Measurements from ENCODE around the gene DTX1.

Gene DTX1

GRCh38 chr12:113051759-113052158 is 4.8 kb upstream of the DTX1 start:
- TF ChIP-seq ZBTB20 (tag by site-specific recombination; IDR thresholded peaks at IDR 0.05) = no peak
- TF ChIP-seq, protein P1, sequence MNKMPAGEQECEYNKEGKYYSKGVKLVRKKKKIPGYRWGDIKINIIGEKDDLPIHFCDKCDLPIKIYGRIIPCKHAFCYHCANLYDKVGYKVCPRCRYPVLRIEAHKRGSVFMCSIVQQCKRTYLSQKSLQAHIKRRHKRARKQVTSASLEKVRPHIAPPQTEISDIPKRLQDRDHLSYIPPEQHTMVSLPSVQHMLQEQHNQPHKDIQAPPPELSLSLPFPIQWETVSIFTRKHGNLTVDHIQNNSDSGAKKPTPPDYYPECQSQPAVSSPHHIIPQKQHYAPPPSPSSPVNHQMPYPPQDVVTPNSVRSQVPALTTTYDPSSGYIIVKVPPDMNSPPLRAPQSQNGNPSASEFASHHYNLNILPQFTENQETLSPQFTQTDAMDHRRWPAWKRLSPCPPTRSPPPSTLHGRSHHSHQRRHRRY (tag by site-specific recombination; IDR thresholded peaks at IDR 0.05) = no peak
- no peak for TF ChIP-seq ZNF138 (tag by site-specific recombination; IDR thresholded peaks at IDR 0.05; ENCODE audit: borderline replicate concordance)
- TF ChIP-seq HOXA7 (CRISPR knock-in tag; IDR thresholded peaks at IDR 0.05; ENCODE audit: borderline replicate concordance) = no peak
- TF ChIP-seq ZNF580 (tag by site-specific recombination; IDR thresholded peaks at IDR 0.05) = no peak
- no peak for TF ChIP-seq ZNF133 (tag by site-specific recombination; IDR thresholded peaks at IDR 0.05)
- H3K4me3 ChIP-seq (ENCODE audit: low read depth, low read length) = no peak overlapping the region
- no peaks in the 10 kb centered on the region for H3K36me3 ChIP-seq (ENCODE audit: control insufficient read depth in 2 of 2, insufficient read depth in 1 of 2, low read length in 2 of 2)
- no peaks in the 10 kb centered on the region for H3K4me1 ChIP-seq (ENCODE audit: control insufficient read depth, insufficient read depth, low read length)
- H3K9me3 ChIP-seq (ENCODE audit: control insufficient read depth, insufficient read depth, low read depth, low read length) = no peaks in the 10 kb centered on the region
- no peak overlapping the region for H3K27ac ChIP-seq (ENCODE audit: extremely low read depth, low read depth, low read length)
- ChIA-PET POLR2A (no interaction called here), CTCF (interaction anchor here (0.7 kb wide), 1 partner anchor 110 kb away, joined by 8 read pairs; no protein-coding TSS in a partner anchor)

- H3K36me3 ChIP-seq (ENCODE audit: control insufficient read depth in 2 of 2, insufficient read depth in 1 of 2, low read length in 2 of 2) = no peaks in the 10 kb centered on the region
- no peaks in the 10 kb centered on the region for H3K4me1 ChIP-seq (ENCODE audit: control insufficient read depth, insufficient read depth, low read length)
- CTCF ChIA-PET = no interaction called here
- POLR2A ChIA-PET = no interaction called here
- TF ChIP-seq ZNF26 (tag by site-specific recombination; IDR thresholded peaks at IDR 0.05) = no peak
- TF ChIP-seq ZBTB7A (tag by site-specific recombination; IDR thresholded peaks at IDR 0.05; ENCODE audit: low read depth) = no peak
- TF ChIP-seq KLF1 (tag by site-specific recombination; IDR thresholded peaks at IDR 0.05) = no peak
- TF ChIP-seq ZBTB8A (tag by site-specific recombination; IDR thresholded peaks at IDR 0.05) = no peak
- TF ChIP-seq ZNF580 (tag by site-specific recombination; IDR thresholded peaks at IDR 0.05) = no peak
- TF ChIP-seq PRDM6 (tag by site-specific recombination; IDR thresholded peaks at IDR 0.05) = no peak
- no peak for TF ChIP-seq ZNF548 (tag by site-specific recombination; IDR thresholded peaks at IDR 0.05)
- TF ChIP-seq ZNF670 (tag by site-specific recombination; IDR thresholded peaks at IDR 0.05; ENCODE audit: low read depth) = no peak
- TF ChIP-seq ZNF48 (tag by site-specific recombination; IDR thresholded peaks at IDR 0.05) = no peak
- TF ChIP-seq, protein P2, sequence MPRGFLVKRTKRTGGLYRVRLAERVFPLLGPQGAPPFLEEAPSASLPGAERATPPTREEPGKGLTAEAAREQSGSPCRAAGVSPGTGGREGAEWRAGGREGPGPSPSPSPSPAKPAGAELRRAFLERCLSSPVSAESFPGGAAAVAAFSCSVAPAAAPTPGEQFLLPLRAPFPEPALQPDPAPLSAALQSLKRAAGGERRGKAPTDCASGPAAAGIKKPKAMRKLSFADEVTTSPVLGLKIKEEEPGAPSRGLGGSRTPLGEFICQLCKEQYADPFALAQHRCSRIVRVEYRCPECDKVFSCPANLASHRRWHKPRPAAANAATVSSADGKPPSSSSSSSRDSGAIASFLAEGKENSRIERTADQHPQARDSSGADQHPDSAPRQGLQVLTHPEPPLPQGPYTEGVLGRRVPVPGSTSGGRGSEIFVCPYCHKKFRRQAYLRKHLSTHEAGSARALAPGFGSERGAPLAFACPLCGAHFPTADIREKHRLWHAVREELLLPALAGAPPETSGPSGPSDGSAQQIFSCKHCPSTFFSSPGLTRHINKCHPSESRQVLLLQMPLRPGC (tag by site-specific recombination; IDR thresholded peaks at IDR 0.05) = no peak
- TF ChIP-seq OVOL3 (tag by site-specific recombination; IDR thresholded peaks at IDR 0.05) = no peak
- TF ChIP-seq ZBTB20 (tag by site-specific recombination; IDR thresholded peaks at IDR 0.05) = no peak
- no peak overlapping the region for H3K4me3 ChIP-seq (ENCODE audit: low read depth, low read length)
- no peaks in the 10 kb centered on the region for H3K9me3 ChIP-seq (ENCODE audit: control insufficient read depth, insufficient read depth, low read depth, low read length)
- H3K27ac ChIP-seq (ENCODE audit: extremely low read depth, low read depth, low read length) = no peak overlapping the region
These were observed 4.2 kb upstream of the DTX1 start for GRCh38 chr12:113052326-113052725.

Data from HEK293 (cell line).